HEK293T (cell line): ENCODE data around the gene SYNE1.

ENCODE experiments used
- BHLHE40 ChIP-seq: fragments of 450-650 bp; IDR thresholded peaks from 2 replicates; pipeline ENCODE4 v1.6.1; 2016; ENCODE audit warnings: mild to moderate bottlenecking, moderate library complexity, borderline replicate concordance
- CTBP1 ChIP-seq: fragments of 450-650 bp; IDR thresholded peaks from 2 replicates; pipeline ENCODE4 v1.6.1; 2016; ENCODE audit warnings: borderline replicate concordance
- FOXA1 ChIP-seq: fragments of 450-650 bp; IDR thresholded peaks from 2 replicates; pipeline ENCODE4 v1.6.1; 2016; ENCODE audit warnings: mild to moderate bottlenecking
- FOXK2 ChIP-seq: fragments of 450-650 bp; IDR thresholded peaks from 2 replicates; pipeline ENCODE4 v1.6.1; 2016; ENCODE audit warnings: mild to moderate bottlenecking
- FOXM1 ChIP-seq: fragments of 450-650 bp; IDR thresholded peaks from 2 replicates; pipeline ENCODE4 v1.6.1; 2017; ENCODE audit warnings: mild to moderate bottlenecking, borderline replicate concordance
- HDGF ChIP-seq: fragments of 450-650 bp; IDR thresholded peaks from 2 replicates; pipeline ENCODE4 v1.6.1; 2017; ENCODE audit warnings: antibody characterized with exemption, borderline replicate concordance
- LEF1 ChIP-seq: fragments of 450-650 bp; IDR thresholded peaks from 2 replicates; pipeline ENCODE4 v1.6.1; 2017; ENCODE audit warnings: mild to moderate bottlenecking, borderline replicate concordance
- NFRKB ChIP-seq: fragments of 450-650 bp; IDR thresholded peaks from 2 replicates; pipeline ENCODE4 v1.6.1; 2016; ENCODE audit warnings: mild to moderate bottlenecking, moderate library complexity
- PKNOX1 ChIP-seq: fragments of 450-650 bp; IDR thresholded peaks from 2 replicates; pipeline ENCODE4 v1.6.1; 2016
- SP1 ChIP-seq: fragments of 450-650 bp; IDR thresholded peaks from 2 replicates; pipeline ENCODE4 v1.6.1; 2017
- TARDBP ChIP-seq: fragments of 450-650 bp; IDR thresholded peaks from 2 replicates; pipeline ENCODE4 v1.6.1; 2016

GRCh38 chr6:152087701-152088100 is 549.5 kb downstream of the SYNE1 start:
- no peak for TF ChIP-seq BHLHE40
- TF ChIP-seq FOXA1: no peak
- no peak for TF ChIP-seq LEF1
- no peak for TF ChIP-seq SP1
- no peak for TF ChIP-seq CTBP1
- no peak for TF ChIP-seq TARDBP
- no peak for TF ChIP-seq FOXK2
- no peak for TF ChIP-seq FOXM1
- no peak for TF ChIP-seq NFRKB
- TF ChIP-seq PKNOX1: no peak
- no peak for TF ChIP-seq HDGF
